Activated CD8-positive, alpha-beta memory T cell treated with anti-CD3 and anti-CD28 coated beads, Interleukin-2, amount 10 ng/mL, durations not matched to agents 7 days and 5 days (primary cell): ENCODE data around the gene ACE. TPM values are rescaled to one million over a fixed set of nuclear protein-coding genes. Genes with fewer than 3 reads are reported as not detected.
"Not testable (repeated sequence)": the region's sequence is repeated elsewhere in the genome, so short reads cannot be mapped to it uniquely, and the experiment has no call there.

Experiments
- ATAC-seq: fragments of 150-1000 bp; cut with Tn5 transposase; one replicate; pipeline ENCODE4 v1.10.0; 2021; ENCODE audit warnings: moderate library complexity
- CTCF ChIA-PET: fragments of 350-600 bp; sonication (Branson Sonifier 250); formaldehyde crosslinking; loops from one replicate; lab custom pipeline; 2021; ENCODE audit warnings: antibody characterized with exemption; lab: Charles Lee
- DNase-seq: peaks from one replicate; pipeline ENCODE4 v3.0.0-alpha.2; 2020
- H3K27ac Mint-ChIP-seq: one replicate; pipeline ENCODE4 v1.8.0; 2021; ENCODE audit warnings: mild to moderate bottlenecking, mixed read lengths
- H3K27me3 Mint-ChIP-seq: one replicate; pipeline ENCODE4 v1.8.0; 2021; ENCODE audit warnings: mixed read lengths
- H3K36me3 Mint-ChIP-seq: one replicate; pipeline ENCODE4 v1.8.0; 2021; ENCODE audit warnings: mild to moderate bottlenecking, mixed read lengths
- H3K4me1 Mint-ChIP-seq: one replicate; pipeline ENCODE4 v1.8.0; 2021; ENCODE audit warnings: mixed read lengths
- H3K4me3 Mint-ChIP-seq: one replicate; pipeline ENCODE4 v1.8.0; 2021; ENCODE audit warnings: mild to moderate bottlenecking, moderate library complexity, mixed read lengths
- H3K9me3 Mint-ChIP-seq: one replicate; pipeline ENCODE4 v1.8.0; 2022; ENCODE audit warnings: low read depth, mixed read lengths
- total RNA-seq, 2 experiments: library from RNA; stranded (reverse); gene quantifications; one replicate each; pipeline ENCODE4 v1.2.3, GENCODE V29; 2021

ACE gene
- total RNA-seq, 2 experiments from 2014 or later: 0.33 to 2.2 TPM

- Mint-ChIP-seq H3K4me1 (peaks cover 18% of the 10 kb centered on the region), H3K27ac (peak overlapping the region; percentile 75), H3K36me3 (no peaks in the 10 kb centered on the region), H3K4me3 (peak overlapping the region; percentile 47), H3K27me3 (peaks cover 3% of the 10 kb centered on the region), H3K9me3 (no peaks in the 10 kb centered on the region)
- CTCF ChIA-PET: interaction anchor here (1.1 to 11.4 kb wide), 6 partner anchors 8 to 174 kb away, joined by 5 to 185 read pairs (median 15); partner anchors contain the start of gene ACE
- ATAC-seq (peak; percentile 34), DNase-seq (peak; percentile 54)
Observed at GRCh38 chr17:63446753-63447470, 29.9 kb upstream of the ACE start.

- DNase-seq (no peak), ATAC-seq (no peak)
- H3K27ac Mint-ChIP-seq: peak overlapping the region; percentile 75
- CTCF ChIA-PET: interaction anchor here (0.5 to 11.4 kb wide), 8 partner anchors 7 to 174 kb away, joined by 3 to 185 read pairs (median 6); partner anchors contain the start of gene ACE
- peaks cover 3% of the 10 kb centered on the region for H3K27me3 Mint-ChIP-seq
- no peaks in the 10 kb centered on the region for H3K36me3 Mint-ChIP-seq
- H3K4me3 Mint-ChIP-seq: peak overlapping the region; percentile 47
- H3K9me3 Mint-ChIP-seq: no peaks in the 10 kb centered on the region
- peaks cover 18% of the 10 kb centered on the region for H3K4me1 Mint-ChIP-seq
Observed at GRCh38 chr17:63447471-63448009, 29.3 kb upstream of the ACE start.

GRCh38 chr17:63448655-63449054 is 28.2 kb upstream of the ACE start:
- H3K27ac Mint-ChIP-seq: no peak overlapping the region
- peaks cover 18% of the 10 kb centered on the region for H3K4me1 Mint-ChIP-seq
- no peak overlapping the region for H3K4me3 Mint-ChIP-seq
- ATAC-seq (no peak), DNase-seq (no peak)
- H3K9me3 Mint-ChIP-seq: no peaks in the 10 kb centered on the region
- no peaks in the 10 kb centered on the region for H3K36me3 Mint-ChIP-seq
- CTCF ChIA-PET: interaction anchor here (1.4 to 11.4 kb wide), 3 partner anchors 9 to 30 kb away, joined by 4 to 185 read pairs (median 4); no protein-coding TSS in a partner anchor
- peaks cover 3% of the 10 kb centered on the region for H3K27me3 Mint-ChIP-seq

GRCh38 chr17:63450551-63450950 is 26.3 kb upstream of the ACE start:
- no peak for ATAC-seq
- H3K4me1 Mint-ChIP-seq: peaks cover 17% of the 10 kb centered on the region
- H3K27ac Mint-ChIP-seq: no peak overlapping the region
- CTCF ChIA-PET: interaction anchor here (1.1 to 5.5 kb wide), 3 partner anchors 11 to 28 kb away, joined by 4 to 27 read pairs (median 4); no protein-coding TSS in a partner anchor
- H3K9me3 Mint-ChIP-seq: no peaks in the 10 kb centered on the region
- H3K27me3 Mint-ChIP-seq: no peaks in the 10 kb centered on the region
- H3K36me3 Mint-ChIP-seq: no peaks in the 10 kb centered on the region
- DNase-seq: no peak
- H3K4me3 Mint-ChIP-seq: no peak overlapping the region

- CTCF ChIA-PET: interaction anchor here (1.7 to 5.5 kb wide), 2 partner anchors 26 to 28 kb away, joined by 7 to 27 read pairs; no protein-coding TSS in a partner anchor
- ATAC-seq: no peak
Observed at GRCh38 chr17:63451150-63451549, 25.7 kb upstream of the ACE start.

GRCh38 chr17:63452046-63452961 is 24.6 kb upstream of the ACE start:
- Mint-ChIP-seq H3K4me1 (peaks cover 13% of the 10 kb centered on the region), H3K27me3 (no peaks in the 10 kb centered on the region), H3K9me3 (no peaks in the 10 kb centered on the region), H3K4me3 (no peak overlapping the region), H3K27ac (no peak overlapping the region), H3K36me3 (no peaks in the 10 kb centered on the region)
- DNase-seq (no peak), ATAC-seq (no peak)
- CTCF ChIA-PET: interaction anchor here (1.7 to 5.5 kb wide), 2 partner anchors 26 to 27 kb away, joined by 7 to 27 read pairs; no protein-coding TSS in a partner anchor

More at GRCh38 chr17:63451150-63451549, 25.7 kb upstream of the ACE start:
- Mint-ChIP-seq H3K9me3 (no peaks in the 10 kb centered on the region), H3K27me3 (no peaks in the 10 kb centered on the region), H3K27ac (no peak overlapping the region), H3K36me3 (no peaks in the 10 kb centered on the region), H3K4me1 (peaks cover 17% of the 10 kb centered on the region), H3K4me3 (no peak overlapping the region)
- DNase-seq: no peak

- Mint-ChIP-seq H3K9me3 (no peaks in the 10 kb centered on the region), H3K36me3 (no peaks in the 10 kb centered on the region), H3K4me3 (no peak overlapping the region), H3K27ac (no peak overlapping the region), H3K4me1 (peaks cover 10% of the 10 kb centered on the region), H3K27me3 (no peaks in the 10 kb centered on the region)
- no peak for ATAC-seq
- no peak for DNase-seq
- CTCF ChIA-PET: interaction anchor here (1.0 to 5.5 kb wide), 3 partner anchors 8 to 28 kb away, joined by 3 to 27 read pairs (median 7); no protein-coding TSS in a partner anchor
Observed at GRCh38 chr17:63452962-63453551, 23.8 kb upstream of the ACE start.

GRCh38 chr17:63454357-63454756 is 22.5 kb upstream of the ACE start:
- CTCF ChIA-PET: interaction anchor here (1.3 to 5.5 kb wide), 3 partner anchors 8 to 29 kb away, joined by 5 to 27 read pairs (median 6); no protein-coding TSS in a partner anchor
- H3K36me3 Mint-ChIP-seq, H3K4me3 Mint-ChIP-seq, ATAC-seq, H3K9me3 Mint-ChIP-seq, DNase-seq, H3K27me3 Mint-ChIP-seq, H3K27ac Mint-ChIP-seq: not testable (repeated sequence)
- peaks cover 10% of the 10 kb centered on the region for H3K4me1 Mint-ChIP-seq

GRCh38 chr17:63454915-63455314 is 21.9 kb upstream of the ACE start:
- H3K27me3 Mint-ChIP-seq: no peaks in the 10 kb centered on the region
- no peak for ATAC-seq
- H3K27ac Mint-ChIP-seq: no peak overlapping the region

GRCh38 chr17:63455417-63455816 is 21.4 kb upstream of the ACE start:
- no peak overlapping the region for H3K27ac Mint-ChIP-seq
- DNase-seq: no peak
- no peaks in the 10 kb centered on the region for H3K27me3 Mint-ChIP-seq
- H3K4me3 Mint-ChIP-seq: no peak overlapping the region
- H3K9me3 Mint-ChIP-seq: no peaks in the 10 kb centered on the region
- peaks cover 4% of the 10 kb centered on the region for H3K4me1 Mint-ChIP-seq
- H3K36me3 Mint-ChIP-seq: no peaks in the 10 kb centered on the region
- CTCF ChIA-PET: interaction anchor here (1.3 to 5.5 kb wide), 3 partner anchors 9 to 30 kb away, joined by 5 to 27 read pairs (median 6); no protein-coding TSS in a partner anchor
- no peak for ATAC-seq

More at GRCh38 chr17:63454915-63455314, 21.9 kb upstream of the ACE start:
- Mint-ChIP-seq H3K4me3 (no peak overlapping the region), H3K4me1 (peaks cover 8% of the 10 kb centered on the region), H3K9me3 (no peaks in the 10 kb centered on the region), H3K36me3 (no peaks in the 10 kb centered on the region)
- CTCF ChIA-PET: interaction anchor here (1.3 to 5.5 kb wide), 3 partner anchors 8 to 29 kb away, joined by 5 to 27 read pairs (median 6); no protein-coding TSS in a partner anchor
- DNase-seq: no peak

- H3K27ac Mint-ChIP-seq: no peak overlapping the region
- no peaks in the 10 kb centered on the region for H3K36me3 Mint-ChIP-seq
- H3K4me3 Mint-ChIP-seq: no peak overlapping the region
- H3K4me1 Mint-ChIP-seq: no peaks in the 10 kb centered on the region
- CTCF ChIA-PET: interaction anchor here (1.4 to 1.8 kb wide), 2 partner anchors 20 to 153 kb away, joined by 4 read pairs; no protein-coding TSS in a partner anchor
- H3K27me3 Mint-ChIP-seq: peaks cover 5% of the 10 kb centered on the region
- no peaks in the 10 kb centered on the region for H3K9me3 Mint-ChIP-seq
- DNase-seq (no peak), ATAC-seq (no peak)
Observed at GRCh38 chr17:63458478-63458877, 18.4 kb upstream of the ACE start.

GRCh38 chr17:63460018-63460417 is 16.8 kb upstream of the ACE start:
- ATAC-seq (no peak), DNase-seq (no peak)
- Mint-ChIP-seq H3K36me3 (no peaks in the 10 kb centered on the region), H3K4me3 (no peak overlapping the region), H3K27me3 (peaks cover 19% of the 10 kb centered on the region), H3K27ac (no peak overlapping the region), H3K4me1 (no peaks in the 10 kb centered on the region), H3K9me3 (no peaks in the 10 kb centered on the region)
- CTCF ChIA-PET: no interaction called here
